GM21576 (cell line): ENCODE results near the gene BHLHE23.

ENCODE experiments used
- ATAC-seq: cut with Tn5 transposase; IDR thresholded peaks from one replicate; pipeline ENCODE4 v1.9.1; 2021; ENCODE audit warnings: mild to moderate bottlenecking, moderate library complexity; ENCODE audit not compliant: unreplicated experiment

BHLHE23 gene

GRCh38 chr20:63006540-63007359 lies at the start of gene BHLHE23:
Gene BHLHE23, minus strand, starts transcription at chr20:63006964. Its CDS starts 190 bp downstream, at chr20:63006774.
- no peak for ATAC-seq

GRCh38 chr20:63055575-63056235 lies 48.9 kb upstream of the BHLHE23 start:
- ATAC-seq, result no peak

GRCh38 chr20:63054681-63055240 lies 48.0 kb upstream of the BHLHE23 start:
- ATAC-seq, result no peak

- ATAC-seq, result no peak
Measured at GRCh38 chr20:63054103-63054474, 47.3 kb upstream of the BHLHE23 start.

GRCh38 chr20:63053432-63054102 lies 46.8 kb upstream of the BHLHE23 start:
- no peak for ATAC-seq

- ATAC-seq, result no peak
Measured at GRCh38 chr20:63052571-63053431, 46.0 kb upstream of the BHLHE23 start.

GRCh38 chr20:63051911-63052310 lies 45.1 kb upstream of the BHLHE23 start:
- ATAC-seq, result no peak

- no peak for ATAC-seq
Measured at GRCh38 chr20:63051186-63051860, 44.6 kb upstream of the BHLHE23 start.

GRCh38 chr20:63050406-63050805 lies 43.6 kb upstream of the BHLHE23 start:
- ATAC-seq, result no peak

- ATAC-seq, result no peak
Measured at GRCh38 chr20:63049561-63050221, 42.9 kb upstream of the BHLHE23 start.

- no peak for ATAC-seq
Measured at GRCh38 chr20:63049191-63049518, 42.4 kb upstream of the BHLHE23 start.

GRCh38 chr20:63048516-63049190 lies 41.9 kb upstream of the BHLHE23 start:
- ATAC-seq, result no peak

- no peak for ATAC-seq
Measured at GRCh38 chr20:63047946-63048345, 41.2 kb upstream of the BHLHE23 start.

GRCh38 chr20:63047267-63047666 lies 40.5 kb upstream of the BHLHE23 start:
- no peak for ATAC-seq

- no peak for ATAC-seq
Measured at GRCh38 chr20:63046841-63047240, 40.1 kb upstream of the BHLHE23 start.

- no peak for ATAC-seq
Measured at GRCh38 chr20:63045991-63046390, 39.2 kb upstream of the BHLHE23 start.

- no peak for ATAC-seq
Measured at GRCh38 chr20:63045401-63045800, 38.6 kb upstream of the BHLHE23 start.

GRCh38 chr20:63044605-63045004 lies 37.8 kb upstream of the BHLHE23 start:
- no peak for ATAC-seq

- no peak for ATAC-seq
Measured at GRCh38 chr20:63044204-63044600, 37.4 kb upstream of the BHLHE23 start.
